Non-pigmented ciliary epithelial cell (primary cell): Measurements from ENCODE around the gene LEUTX.
"Not testable (repeated sequence)": the region's sequence is repeated elsewhere in the genome, so short reads cannot be mapped to it uniquely, and the experiment has no call there.

Experiments used
- DNase-seq: peaks from one replicate; pipeline ENCODE4 v3.0.0-alpha.2; 2010; ENCODE audit warnings: low read depth

LEUTX gene

GRCh38 chr19:39778763-39779162 is at the start of gene LEUTX:
LEUTX (plus strand) TSS chr19:39778854; CDS start chr19:39778921, 67 bp downstream.
- no peak for DNase-seq

- DNase-seq = no peak
Measured at GRCh38 chr19:39729594-39729993, 49.1 kb upstream of the LEUTX start.

- no peak for DNase-seq
Measured at GRCh38 chr19:39731685-39732084, 47.0 kb upstream of the LEUTX start.

DNA sequence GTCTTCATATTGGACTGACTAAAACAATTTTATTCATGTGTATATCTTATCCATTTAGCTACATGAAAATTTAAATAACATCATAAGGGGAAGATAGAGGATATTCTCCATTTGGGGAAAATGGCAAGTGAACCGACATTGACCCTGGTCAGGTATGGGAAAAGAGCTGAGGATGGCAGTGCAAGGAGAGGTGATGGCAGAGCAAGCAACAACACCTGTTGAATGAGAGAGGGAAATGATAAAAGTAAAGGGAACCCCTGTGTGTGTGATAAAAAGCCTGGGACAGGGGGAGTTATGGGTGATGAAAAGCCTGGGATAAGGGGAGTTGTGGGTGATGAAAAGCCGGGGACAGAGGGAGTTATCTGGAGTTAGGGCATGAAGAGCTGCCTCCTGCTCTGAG is 44.8 kb upstream of the LEUTX start:
- DNase-seq = no peak

GRCh38 chr19:39735688-39736087 is 43.0 kb upstream of the LEUTX start:
- DNase-seq = no peak

GRCh38 chr19:39736088-39736487 is 42.6 kb upstream of the LEUTX start:
- no peak for DNase-seq

DNA sequence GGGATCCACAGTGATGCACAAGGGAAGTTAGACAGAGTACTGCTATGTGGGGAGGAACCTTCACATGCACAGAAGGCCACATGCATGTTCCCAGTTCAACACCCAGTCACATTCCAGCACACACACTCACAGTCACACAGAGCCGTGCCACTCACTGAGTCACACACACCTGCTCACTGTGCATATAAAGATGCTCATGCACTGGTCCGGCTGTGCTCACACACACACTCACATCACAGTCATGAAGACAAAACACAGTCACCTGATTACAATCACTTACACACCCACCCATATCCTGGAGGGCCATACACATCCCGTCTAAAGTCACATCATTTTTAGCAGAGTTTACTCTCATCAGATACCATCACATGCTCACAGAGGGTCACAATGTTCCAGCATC is 41.3 kb upstream of the LEUTX start:
- DNase-seq = no peak

GRCh38 chr19:39737891-39738290 is 40.8 kb upstream of the LEUTX start, which contains the start of gene CLC:
CLC (minus strand) TSS chr19:39738029; CDS start chr19:39737952, 77 bp downstream.
- no peak for DNase-seq

- no peak for DNase-seq
Measured at GRCh38 chr19:39738814-39739213, 39.8 kb upstream of the LEUTX start.

DNA sequence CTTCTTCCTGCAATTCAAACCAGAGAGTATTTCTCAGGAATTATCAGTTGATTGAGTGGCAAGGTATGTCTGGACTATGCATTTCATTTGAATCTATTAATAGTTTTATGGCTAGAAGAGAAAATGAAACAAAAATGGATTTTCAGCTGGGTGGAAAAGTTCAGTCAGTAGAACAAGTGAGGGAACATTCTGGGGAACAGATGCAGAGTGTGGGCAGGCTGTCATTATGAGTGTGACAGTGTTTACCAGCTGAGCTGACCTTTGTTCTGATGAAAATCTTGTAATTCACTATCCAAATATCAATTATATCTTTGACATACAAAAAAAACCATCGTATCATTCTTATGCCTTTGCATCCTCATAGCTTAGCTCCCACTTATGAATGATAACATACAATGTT is 38.3 kb upstream of the LEUTX start:
- no peak for DNase-seq

- no peak for DNase-seq
Measured at GRCh38 chr19:39745643-39746042, 33.0 kb upstream of the LEUTX start.

DNA sequence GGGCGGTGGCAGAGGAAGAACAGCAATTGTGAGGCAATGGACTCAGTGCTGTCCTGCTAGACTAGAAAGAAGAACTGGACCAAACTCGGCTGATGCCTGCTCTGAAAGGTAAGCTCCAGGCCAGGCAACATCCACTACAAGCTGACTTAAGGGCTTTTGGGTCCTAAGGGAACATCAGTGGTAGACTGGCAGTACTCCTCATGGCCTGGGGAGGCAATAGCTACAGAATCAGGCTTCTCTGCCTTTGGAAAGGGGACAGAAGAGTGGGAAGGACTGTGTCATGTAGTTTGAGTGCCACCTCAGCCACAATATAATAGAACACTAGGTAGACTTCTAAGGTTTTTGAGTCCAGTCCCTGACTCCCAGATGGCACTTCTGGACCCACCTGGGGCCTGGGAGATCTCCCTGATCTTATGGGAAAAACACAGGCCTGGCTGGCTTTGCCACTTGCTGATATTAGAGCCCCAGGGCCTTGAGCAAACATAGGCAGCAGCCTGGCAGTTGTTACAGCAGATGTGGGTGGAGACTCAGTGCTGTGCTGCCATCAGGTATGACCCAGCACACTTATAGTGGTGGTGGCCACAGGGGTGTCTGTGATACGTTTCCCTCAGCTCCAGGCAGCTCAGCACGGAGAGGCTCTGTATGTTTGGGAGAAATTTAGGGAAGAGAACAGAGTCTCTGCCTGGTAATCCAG is 31.7 kb upstream of the LEUTX start:
- no peak for DNase-seq

DNA sequence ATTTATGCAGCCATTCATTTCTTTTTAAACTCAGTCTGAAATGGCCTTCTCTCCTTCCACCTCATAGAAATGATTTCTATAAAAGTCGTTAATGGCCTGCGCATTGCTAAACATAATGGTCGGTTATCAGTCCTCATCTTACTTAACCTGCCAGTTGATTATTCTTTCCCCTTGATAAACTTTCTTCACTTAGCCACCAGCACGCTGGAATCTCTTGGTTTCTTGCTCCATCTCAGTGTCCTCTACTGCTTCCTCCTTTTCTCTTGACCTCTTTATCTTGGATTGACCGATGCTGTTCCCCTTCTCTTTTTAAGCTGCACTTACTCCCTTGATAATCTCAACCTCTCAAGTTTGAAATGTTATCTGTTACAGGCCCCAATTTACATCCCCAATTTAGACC is 28.7 kb upstream of the LEUTX start:
- DNase-seq = no peak

GRCh38 chr19:39752390-39752789 is 26.3 kb upstream of the LEUTX start:
- DNase-seq = no peak

- no peak for DNase-seq
Measured at GRCh38 chr19:39752795-39753194, 25.9 kb upstream of the LEUTX start.

DNA sequence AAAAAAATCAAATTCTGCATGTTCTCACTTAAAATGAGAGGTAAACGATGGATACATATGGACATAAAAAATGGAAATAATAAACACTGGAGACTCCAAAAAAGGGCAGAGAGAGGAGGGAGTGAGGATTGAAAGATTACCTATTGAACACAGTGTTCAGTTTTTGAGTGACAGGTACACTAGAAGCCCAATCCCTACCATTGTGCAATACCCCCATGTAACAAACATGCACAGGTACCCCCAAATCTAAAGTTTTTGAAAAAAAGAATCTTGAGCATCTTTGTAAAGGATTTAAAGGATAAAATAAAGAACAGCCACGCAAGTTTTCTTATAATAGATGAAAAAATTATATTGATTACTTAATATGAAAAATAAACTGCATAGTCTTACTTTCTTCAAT is 24.1 kb upstream of the LEUTX start:
- DNase-seq = no peak

DNA sequence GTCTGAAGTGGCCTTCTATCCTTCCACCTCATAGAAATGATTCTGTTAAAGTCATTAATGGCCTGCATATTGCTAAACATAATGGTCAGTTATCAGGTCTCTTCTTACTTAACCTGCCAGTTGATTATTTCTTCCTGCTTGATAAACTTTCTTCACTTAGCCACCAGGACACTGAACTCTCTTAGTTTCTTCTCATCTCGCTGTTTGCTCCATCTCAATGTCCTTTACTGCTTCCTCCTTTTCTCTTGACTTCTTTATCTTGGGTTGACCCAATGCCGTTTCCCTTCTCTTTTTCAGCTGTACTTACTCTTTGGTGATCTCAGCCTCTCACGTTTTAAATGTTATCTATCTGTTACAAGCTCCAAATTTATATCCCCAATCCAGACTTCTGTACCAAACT is 23.7 kb upstream of the LEUTX start:
- no peak for DNase-seq

DNA sequence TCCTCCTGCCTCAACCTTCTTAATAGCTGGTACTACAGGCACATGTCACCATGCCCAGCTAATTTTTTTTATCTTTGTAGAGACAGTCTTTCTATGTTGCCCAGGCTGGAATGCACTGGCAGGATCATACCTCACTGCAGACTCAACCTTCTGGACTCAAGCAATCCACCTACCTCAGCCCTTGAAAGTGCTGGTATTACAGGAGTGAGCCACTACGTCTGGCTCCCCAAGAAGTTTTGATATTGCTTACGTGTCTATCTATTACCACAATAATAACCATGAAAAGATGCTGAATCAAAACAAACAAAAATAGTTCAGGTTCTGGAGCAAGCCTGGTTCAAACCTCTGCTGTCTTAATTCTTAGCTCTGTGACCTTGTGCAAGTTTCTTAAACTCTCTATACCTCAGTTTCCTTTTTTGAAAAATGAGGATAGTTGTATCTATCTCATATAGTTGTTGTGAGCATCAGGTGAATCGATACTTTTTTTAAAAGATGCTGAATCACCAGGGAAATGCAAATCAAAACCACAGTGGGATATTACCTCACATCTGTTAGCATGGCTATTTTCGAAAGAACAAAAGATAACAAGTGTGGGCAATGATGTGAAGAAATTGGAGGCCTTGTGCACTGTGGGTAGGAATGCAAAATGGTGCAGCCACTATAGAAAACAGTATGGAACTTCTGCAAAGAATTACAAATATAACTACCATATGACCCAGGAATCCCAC is 19.0 kb upstream of the LEUTX start:
- DNase-seq = no peak

DNA sequence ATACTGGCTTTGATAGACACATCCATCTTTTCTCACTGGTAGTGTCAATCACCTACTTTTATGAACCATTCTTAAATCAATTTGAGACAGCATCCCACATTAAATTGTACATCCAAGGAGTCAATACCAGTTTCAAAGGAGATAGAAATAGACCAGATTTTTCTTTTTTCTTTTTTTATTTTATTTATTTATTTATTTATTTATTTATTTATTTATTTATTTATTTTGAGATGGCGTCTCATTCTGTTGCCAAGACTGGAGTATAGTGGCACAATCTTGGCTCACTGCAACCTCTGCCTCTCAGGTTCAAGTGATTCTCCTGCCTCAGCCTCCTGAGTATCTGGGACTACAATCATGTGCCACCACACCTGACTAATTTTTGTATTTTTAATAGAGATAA is 16.8 kb upstream of the LEUTX start:
- DNase-seq = not testable (repeated sequence)

GRCh38 chr19:39765091-39766076 is 13.3 kb upstream of the LEUTX start:
- peak; percentile 8 for DNase-seq

GRCh38 chr19:39768334-39768733 is 10.3 kb upstream of the LEUTX start:
- no peak for DNase-seq

DNA sequence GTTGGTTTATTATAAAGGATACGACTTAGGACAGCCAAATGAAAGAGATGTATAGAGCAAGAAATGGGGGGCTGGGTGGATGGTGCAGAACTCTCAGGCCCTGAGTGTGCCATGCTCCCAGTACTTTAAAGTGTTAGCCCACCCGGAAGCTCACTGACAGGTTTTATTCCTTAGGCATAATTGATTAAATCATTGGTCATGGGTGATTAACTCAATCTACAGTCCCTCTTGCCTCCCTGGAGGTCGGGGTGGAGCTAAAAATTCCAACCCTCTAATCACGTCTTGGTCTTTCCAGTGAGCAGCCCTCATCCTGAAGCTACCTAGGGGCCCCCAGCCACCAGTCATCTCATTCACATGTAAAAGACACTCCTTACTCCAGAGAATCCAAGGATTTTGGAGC is 9.9 kb upstream of the LEUTX start:
- DNase-seq = no peak

DNA sequence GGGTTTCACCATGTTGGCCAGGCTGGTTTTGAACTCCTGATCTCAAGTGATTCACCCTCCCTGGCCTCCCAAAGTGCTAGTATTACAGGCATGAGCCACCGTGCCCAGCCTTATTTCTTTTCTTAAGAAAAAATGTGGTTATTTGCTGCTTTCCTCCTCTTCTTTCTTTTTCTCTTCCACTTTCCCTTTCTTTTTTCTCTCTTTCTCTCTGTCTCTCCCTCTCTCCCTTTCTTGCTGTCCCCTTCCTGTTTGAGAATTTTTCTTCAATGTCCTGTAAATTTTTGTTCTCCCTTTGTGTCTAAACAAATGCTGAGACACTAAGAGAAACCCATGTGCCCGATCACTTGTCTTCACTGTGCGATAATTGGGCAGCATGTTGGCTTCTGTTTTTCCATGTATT is 2.2 kb downstream of the LEUTX start:
- DNase-seq = no peak
